ENCODE measurements around the gene ZNF512. TPM values are rescaled to one million over a fixed set of nuclear protein-coding genes. Genes with fewer than 3 reads are reported as not detected.

The ZNF512 gene
- total RNA-seq, 1 experiment from 2014 or later: 61.3 TPM

DNA sequence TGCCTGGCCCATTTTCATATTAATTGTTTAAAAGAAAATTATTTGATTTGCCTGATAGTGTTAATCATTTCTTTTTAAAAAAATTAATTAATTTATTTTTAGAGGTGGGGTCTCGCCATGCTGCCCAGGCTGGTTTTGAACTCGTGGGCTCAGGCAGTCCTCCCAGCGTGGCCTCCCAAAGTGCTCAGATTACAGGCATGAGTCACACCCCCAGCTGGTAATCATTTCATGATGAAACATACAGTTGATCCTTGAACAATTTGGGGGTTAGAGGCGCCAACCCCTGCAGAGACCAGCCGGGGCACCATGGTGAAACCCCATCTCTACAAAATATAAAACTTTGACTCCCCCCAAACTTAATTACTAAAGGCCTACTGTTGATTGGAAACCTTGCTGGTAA lies 53.9 kb downstream of the ZNF512 start:
- peak; percentile 28 for DNase-seq (ENCODE audit: low spot score)
- no peaks in the 10 kb centered on the region for H3K27me3 ChIP-seq (replicated peaks; ENCODE audit: insufficient read depth, low read depth, low read length, poor library complexity)
- no TSS peak for BruUV-seq (replicated peaks)
- TF ChIP-seq EZH2 (IDR thresholded peaks at IDR 0.05; ENCODE audit: borderline replicate concordance, low read depth, low read length, poor library complexity, severe bottlenecking): no peak
- no peak for TF ChIP-seq CTCF (conservative IDR thresholded peaks at IDR 0.05; ENCODE audit: low read depth, low read length)
- intact Hi-C loops (cut with micrococcal nuclease; ENCODE audit: unreplicated experiment): no loop called here
- H3K27ac ChIP-seq (ENCODE audit: low read depth, low read length, poor library complexity, severe bottlenecking): no peak overlapping the region
- CTCF ChIA-PET: no interaction called here
- POLR2A ChIA-PET (ENCODE audit: low non-redundant PET): no interaction called here
- no peaks in the 10 kb centered on the region for H3K9me3 ChIP-seq (ENCODE audit: low read depth, low read length, poor library complexity, severe bottlenecking)
- H3K36me3 ChIP-seq (ENCODE audit: insufficient read depth, low read length, poor library complexity, severe bottlenecking): peaks cover 70% of the 10 kb centered on the region
- no peak overlapping the region for H3K4me3 ChIP-seq (ENCODE audit: low read depth, low read length, poor library complexity, severe bottlenecking)
- H3K4me1 ChIP-seq (ENCODE audit: insufficient read depth, low read length, poor library complexity, severe bottlenecking): no peaks in the 10 kb centered on the region

GRCh38 chr2:27638037-27638637 lies 55.3 kb downstream of the ZNF512 start:
- BruUV-seq (replicated peaks): no TSS peak

DNA sequence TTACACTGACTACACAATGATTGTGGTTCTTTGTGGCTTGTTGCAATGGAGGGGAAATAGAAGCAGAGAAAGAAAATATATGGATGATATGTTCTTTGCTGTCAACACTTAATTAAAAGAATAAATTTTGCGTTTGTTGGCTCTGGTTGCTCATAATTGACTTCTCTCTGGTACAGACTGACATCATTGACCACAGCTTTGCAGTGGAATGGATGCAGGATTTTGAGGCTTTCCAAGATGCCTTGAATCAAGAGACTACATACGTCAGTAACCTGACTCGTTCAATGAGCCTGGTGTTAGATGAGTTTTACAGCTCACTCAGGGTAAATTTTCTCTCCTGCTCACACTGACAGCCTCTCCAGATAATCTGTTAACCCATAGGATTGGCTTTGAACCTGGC lies 55.9 kb downstream of the ZNF512 start:
- CTCF ChIA-PET: no interaction called here
- no TSS peak for BruUV-seq (replicated peaks)
- no peak overlapping the region for H3K27ac ChIP-seq (ENCODE audit: low read depth, low read length, poor library complexity, severe bottlenecking)
- DNase-seq (ENCODE audit: low spot score): no peak
- no peaks in the 10 kb centered on the region for H3K27me3 ChIP-seq (replicated peaks; ENCODE audit: insufficient read depth, low read depth, low read length, poor library complexity)
- H3K36me3 ChIP-seq (ENCODE audit: insufficient read depth, low read length, poor library complexity, severe bottlenecking): peaks cover 75% of the 10 kb centered on the region
- H3K4me1 ChIP-seq (ENCODE audit: insufficient read depth, low read length, poor library complexity, severe bottlenecking): no peaks in the 10 kb centered on the region
- H3K4me3 ChIP-seq (ENCODE audit: low read depth, low read length, poor library complexity, severe bottlenecking): no peak overlapping the region
- no peaks in the 10 kb centered on the region for H3K9me3 ChIP-seq (ENCODE audit: low read depth, low read length, poor library complexity, severe bottlenecking)
- TF ChIP-seq EZH2 (IDR thresholded peaks at IDR 0.05; ENCODE audit: borderline replicate concordance, low read depth, low read length, poor library complexity, severe bottlenecking): no peak
- no peak for TF ChIP-seq CTCF (conservative IDR thresholded peaks at IDR 0.05; ENCODE audit: low read depth, low read length)
- intact Hi-C loops (cut with micrococcal nuclease; ENCODE audit: unreplicated experiment): no loop called here
- POLR2A ChIA-PET (ENCODE audit: low non-redundant PET): no interaction called here

More at GRCh38 chr2:27638037-27638637, 55.3 kb downstream of the ZNF512 start:
- intact Hi-C loops (cut with micrococcal nuclease; ENCODE audit: unreplicated experiment): no loop called here
- Histone ChIP-seq H3K27ac (ENCODE audit: low read depth, low read length, poor library complexity, severe bottlenecking) (no peak overlapping the region), H3K4me1 (ENCODE audit: insufficient read depth, low read length, poor library complexity, severe bottlenecking) (no peaks in the 10 kb centered on the region), H3K36me3 (ENCODE audit: insufficient read depth, low read length, poor library complexity, severe bottlenecking) (peaks cover 72% of the 10 kb centered on the region), H3K27me3 (replicated peaks; ENCODE audit: insufficient read depth, low read depth, low read length, poor library complexity) (no peaks in the 10 kb centered on the region), H3K9me3 (ENCODE audit: low read depth, low read length, poor library complexity, severe bottlenecking) (no peaks in the 10 kb centered on the region), H3K4me3 (ENCODE audit: low read depth, low read length, poor library complexity, severe bottlenecking) (no peak overlapping the region)
- no peak for DNase-seq (ENCODE audit: low spot score)
- CTCF ChIA-PET: no interaction called here
- POLR2A ChIA-PET (ENCODE audit: low non-redundant PET): no interaction called here
- TF ChIP-seq EZH2 (IDR thresholded peaks at IDR 0.05; ENCODE audit: borderline replicate concordance, low read depth, low read length, poor library complexity, severe bottlenecking) (no peak), CTCF (conservative IDR thresholded peaks at IDR 0.05; ENCODE audit: low read depth, low read length) (no peak)

All from A673 (cell line).